GM21360 (cell line): ENCODE results near the gene NBPF19.
"Not testable (repeated sequence)": the region's sequence is repeated elsewhere in the genome, so short reads cannot be mapped to it uniquely, and the experiment has no call there.

ENCODE experiments used
- ATAC-seq: cut with Tn5 transposase; IDR thresholded peaks from one replicate; pipeline ENCODE4 v1.9.1; 2021; ENCODE audit warnings: mild to moderate bottlenecking, moderate library complexity; ENCODE audit not compliant: unreplicated experiment

The NBPF19 gene

GRCh38 chr1:149474745-149475144 lies at the start of gene NBPF19:
TSS of gene NBPF19 (plus strand) at chr1:149475045. CDS start at chr1:149475933, 888 bp downstream.
- ATAC-seq: not testable (repeated sequence)

- ATAC-seq: not testable (repeated sequence)
Observed at GRCh38 chr1:149428317-149428716, 46.5 kb upstream of the NBPF19 start.

GRCh38 chr1:149445451-149445850 lies 29.4 kb upstream of the NBPF19 start:
- ATAC-seq: not testable (repeated sequence)

- not testable (repeated sequence) for ATAC-seq
Observed at GRCh38 chr1:149452196-149452595, 22.6 kb upstream of the NBPF19 start.

GRCh38 chr1:149452652-149453051 lies 22.2 kb upstream of the NBPF19 start:
- ATAC-seq: not testable (repeated sequence)

GRCh38 chr1:149558350-149558825 lies 83.5 kb downstream of the NBPF19 start:
- not testable (repeated sequence) for ATAC-seq

- ATAC-seq: not testable (repeated sequence)
Observed at GRCh38 chr1:149561806-149562205, 87.0 kb downstream of the NBPF19 start.

- ATAC-seq: not testable (repeated sequence)
Observed at GRCh38 chr1:149565485-149565884, 90.6 kb downstream of the NBPF19 start.

- ATAC-seq: not testable (repeated sequence)
Observed at GRCh38 chr1:149572763-149573162, 97.9 kb downstream of the NBPF19 start.

GRCh38 chr1:149585592-149585991 lies 110.7 kb downstream of the NBPF19 start:
- not testable (repeated sequence) for ATAC-seq
